Aorta (tissue), 5 donors: Measurements from ENCODE around the gene DHX57. TPM values are rescaled to one million over a fixed set of nuclear protein-coding genes. Genes with fewer than 3 reads are reported as not detected.

ENCODE experiments used
- ATAC-seq: fragments of 200-7000 bp; cut with Tn5 transposase; one replicate; pipeline ENCODE4 v1.9.1; 2022; ENCODE audit warnings: moderate library complexity; ENCODE audit not compliant: low FRiP score
- DNase-seq, 2 donors: peaks; one replicate each; pipeline ENCODE4 v3.0.0-alpha.2; 2020
- H3K27ac ChIP-seq, 2 donors: one replicate each; pipeline ENCODE4 v1.5.1; 2013; ENCODE audit warnings: low read length in 2 of 2, mild to moderate bottlenecking in 2 of 2, moderate library complexity in 2 of 2, control low read depth in 1 of 2, inconsistent platforms in 1 of 2, low read depth in 1 of 2
- H3K27me3 ChIP-seq, 2 donors: one replicate each; pipeline ENCODE4 v1.6.1; 2013; ENCODE audit warnings: control low read depth in 1 of 2, low read length in 1 of 2, mild to moderate bottlenecking in 1 of 2, moderate library complexity in 1 of 2; ENCODE audit not compliant: insufficient read depth in 2 of 2, control insufficient read depth in 1 of 2
- H3K36me3 ChIP-seq, 2 donors: one replicate each; pipeline ENCODE4 v1.6.1; 2013; ENCODE audit warnings: control low read depth in 1 of 2, low read length in 1 of 2, mild to moderate bottlenecking in 1 of 2; ENCODE audit not compliant: insufficient read depth in 2 of 2, control insufficient read depth in 1 of 2
- H3K4me1 ChIP-seq, 2 donors: one replicate each; pipeline ENCODE4 v1.6.1; 2013; ENCODE audit warnings: low read length in 2 of 2, control low read depth in 1 of 2, mild to moderate bottlenecking in 1 of 2, moderate library complexity in 1 of 2; ENCODE audit not compliant: insufficient read depth in 2 of 2, control insufficient read depth in 1 of 2
- H3K4me3 ChIP-seq, 2 donors: one replicate each; pipeline ENCODE4 v1.5.1; 2013; ENCODE audit warnings: low read length in 2 of 2, control low read depth in 1 of 2, mild to moderate bottlenecking in 1 of 2
- H3K9me3 ChIP-seq: one replicate; pipeline ENCODE4 v1.6.1; 2013; ENCODE audit warnings: mild to moderate bottlenecking, low read length; ENCODE audit not compliant: control insufficient read depth
- WGBS, 2 donors: extraction: QIAGEN DNeasy Blood & Tissue Kit; methylation state at CpG; one replicate each; pipeline ENCODE4 v1.1.7; 2013; 5-methylcytosine and 5-hydroxymethylcytosine counted together
- intact Hi-C, 2 donors: fragments of 100-400 bp; cut with DNase I; formaldehyde crosslinking; loops; one replicate each; pipeline versions ENCODE4 v1.14.2 to v1.15.0; 2022
- long read RNA-seq, 2 donors: library from polyadenylated mRNA; unstranded; transcript quantifications; one replicate each; pipeline ENCODE4 v2.0.0, GENCODE V29; 2020 to 2021
- polyA plus RNA-seq, 2 donors: library from polyadenylated mRNA; stranded (reverse); fragments of 200-250 nt; gene quantifications; one replicate each; pipeline ENCODE4 v1.2.3, GENCODE V29; 2013
- total RNA-seq, 2 donors: library from RNA; stranded (reverse); fragmentation: NEBNext Ultra II Directional; extraction: Animal tissue kit (Norgen Biotek cat#: 25700); gene quantifications; one replicate each; pipeline ENCODE4 v1.2.1, GENCODE V29; 2021
- donor health status: healthy with polysubstance abuse.
- donor health status: Bipolar disorder and iron deficiency.
- donor health status: DM: no; HTN: no; CAD: no.
- donor health status: DM: no; HTN: no; CAD: no.
- donor health status: DM: yes; HTN: yes; CAD: no.

DHX57 gene, protein sequence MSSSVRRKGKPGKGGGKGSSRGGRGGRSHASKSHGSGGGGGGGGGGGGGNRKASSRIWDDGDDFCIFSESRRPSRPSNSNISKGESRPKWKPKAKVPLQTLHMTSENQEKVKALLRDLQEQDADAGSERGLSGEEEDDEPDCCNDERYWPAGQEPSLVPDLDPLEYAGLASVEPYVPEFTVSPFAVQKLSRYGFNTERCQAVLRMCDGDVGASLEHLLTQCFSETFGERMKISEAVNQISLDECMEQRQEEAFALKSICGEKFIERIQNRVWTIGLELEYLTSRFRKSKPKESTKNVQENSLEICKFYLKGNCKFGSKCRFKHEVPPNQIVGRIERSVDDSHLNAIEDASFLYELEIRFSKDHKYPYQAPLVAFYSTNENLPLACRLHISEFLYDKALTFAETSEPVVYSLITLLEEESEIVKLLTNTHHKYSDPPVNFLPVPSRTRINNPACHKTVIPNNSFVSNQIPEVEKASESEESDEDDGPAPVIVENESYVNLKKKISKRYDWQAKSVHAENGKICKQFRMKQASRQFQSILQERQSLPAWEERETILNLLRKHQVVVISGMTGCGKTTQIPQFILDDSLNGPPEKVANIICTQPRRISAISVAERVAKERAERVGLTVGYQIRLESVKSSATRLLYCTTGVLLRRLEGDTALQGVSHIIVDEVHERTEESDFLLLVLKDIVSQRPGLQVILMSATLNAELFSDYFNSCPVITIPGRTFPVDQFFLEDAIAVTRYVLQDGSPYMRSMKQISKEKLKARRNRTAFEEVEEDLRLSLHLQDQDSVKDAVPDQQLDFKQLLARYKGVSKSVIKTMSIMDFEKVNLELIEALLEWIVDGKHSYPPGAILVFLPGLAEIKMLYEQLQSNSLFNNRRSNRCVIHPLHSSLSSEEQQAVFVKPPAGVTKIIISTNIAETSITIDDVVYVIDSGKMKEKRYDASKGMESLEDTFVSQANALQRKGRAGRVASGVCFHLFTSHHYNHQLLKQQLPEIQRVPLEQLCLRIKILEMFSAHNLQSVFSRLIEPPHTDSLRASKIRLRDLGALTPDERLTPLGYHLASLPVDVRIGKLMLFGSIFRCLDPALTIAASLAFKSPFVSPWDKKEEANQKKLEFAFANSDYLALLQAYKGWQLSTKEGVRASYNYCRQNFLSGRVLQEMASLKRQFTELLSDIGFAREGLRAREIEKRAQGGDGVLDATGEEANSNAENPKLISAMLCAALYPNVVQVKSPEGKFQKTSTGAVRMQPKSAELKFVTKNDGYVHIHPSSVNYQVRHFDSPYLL (N-terminal part only)
- total RNA-seq (10 to 100 TPM; 16.4 to 19.6 TPM), polyA plus RNA-seq (10 to 100 TPM in 1 of 2 donors, 1 to 10 TPM in 1; 2.5 to 14.7 TPM)
- long read RNA-seq, donor 1, partial matches to known transcripts: 6 of 8 reads
- long read RNA-seq, donor 1, other reads (novel, unspliced or antisense): 2 of 8 reads
- long read RNA-seq, donor 2, partial matches to known transcripts: 3 of 4 reads
- long read RNA-seq, donor 2, other reads (novel, unspliced or antisense): 1 of 4 reads

DNA sequence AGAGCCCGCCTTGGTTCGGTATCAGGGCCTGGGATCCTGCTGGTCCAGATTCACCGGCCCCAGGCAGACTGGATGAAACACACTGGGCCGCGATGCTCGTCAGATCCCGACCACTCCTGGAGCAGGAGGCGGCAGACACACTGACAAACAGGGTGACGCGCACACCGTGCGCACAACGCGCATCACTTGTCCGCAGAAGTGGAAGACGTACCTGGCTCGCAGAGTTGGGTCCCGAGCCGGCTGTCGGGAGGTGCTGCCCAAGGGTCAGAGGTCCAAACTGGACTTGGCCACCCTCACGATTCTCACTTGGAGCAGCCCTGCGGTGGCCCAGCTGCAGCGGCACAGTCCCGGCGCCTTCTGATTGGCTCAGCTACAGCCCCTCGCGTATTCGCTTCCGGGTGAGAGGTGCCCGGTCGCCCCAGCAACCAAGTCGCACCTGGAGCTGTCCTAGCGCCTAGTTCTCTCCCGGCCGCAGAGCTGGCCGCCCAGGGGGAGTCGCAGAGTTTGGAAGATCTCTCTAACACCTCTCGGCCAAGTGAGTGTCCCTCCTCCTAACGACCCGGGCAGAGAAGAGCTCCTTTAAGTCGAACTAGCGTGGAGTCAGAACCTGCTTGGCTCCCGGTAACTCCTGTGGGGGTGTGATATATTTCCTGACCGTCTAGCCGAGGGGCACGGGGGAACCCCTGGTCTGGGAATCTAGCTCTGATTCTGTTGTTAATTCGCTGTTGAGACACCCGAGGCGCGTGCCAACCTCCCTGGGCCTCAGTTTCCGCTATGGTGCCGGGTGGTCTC is at the start of gene DHX57, which contains the start of gene MORN2:
Gene DHX57 (minus strand): TSS at position 359 of the 792 bp plus-strand sequence. CDS start 7,529 bp downstream, outside the sequence.
Gene MORN2 (plus strand): TSS at position 401 of the 792 bp plus-strand sequence.
- WGBS, 2 donors: 0 to 1% methylated on average over 52 of the region's 52 CpGs
- H3K4me3 ChIP-seq: peak within 1 kb of the TSS; percentile 36 to 86
- ATAC-seq (peak; percentile 98), DNase-seq (peak; percentile 92 to 96)
- H3K9me3 ChIP-seq: no peaks in the 10 kb centered on the region
- peaks cover 2 to 3% of the 10 kb centered on the region in 2 donors for H3K4me1 ChIP-seq
- H3K27me3 ChIP-seq: no peaks in the 10 kb centered on the region
- intact Hi-C loops: no loop called here
- H3K27ac ChIP-seq: no peak within 1 kb of the TSS
- peaks cover 0 to 4% of the 10 kb centered on the region in 2 donors for H3K36me3 ChIP-seq

DNA sequence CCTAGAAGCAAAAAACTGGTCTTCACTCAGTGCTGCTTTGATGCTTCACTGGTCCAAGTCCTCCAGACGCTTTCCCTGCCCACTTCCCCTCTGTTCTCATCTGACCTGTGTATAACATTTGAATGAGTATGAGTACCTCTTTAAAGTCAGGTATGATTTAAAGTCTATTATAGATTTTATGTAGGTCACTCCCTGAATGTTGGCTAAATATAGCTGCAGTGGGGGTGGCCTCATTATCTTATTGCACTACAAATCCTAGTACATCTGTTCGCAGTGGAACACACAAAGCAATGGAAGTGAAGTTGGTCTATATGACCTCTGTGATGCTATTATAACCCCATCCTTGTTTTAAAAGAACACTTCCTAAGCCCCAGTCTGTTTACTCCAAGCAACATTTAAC is 47.2 kb upstream of the DHX57 start:
- intact Hi-C loops: no loop called here
- no peaks in the 10 kb centered on the region for H3K4me1 ChIP-seq
- DNase-seq (no peak), ATAC-seq (no peak)
- no peak overlapping the region for H3K4me3 ChIP-seq
- no peaks in the 10 kb centered on the region for H3K9me3 ChIP-seq
- H3K27ac ChIP-seq: no peak overlapping the region
- no peaks in the 10 kb centered on the region for H3K36me3 ChIP-seq
- H3K27me3 ChIP-seq: no peaks in the 10 kb centered on the region
- WGBS, 2 donors: 90 to 95% methylated on average over 2 of the region's 2 CpGs

DNA sequence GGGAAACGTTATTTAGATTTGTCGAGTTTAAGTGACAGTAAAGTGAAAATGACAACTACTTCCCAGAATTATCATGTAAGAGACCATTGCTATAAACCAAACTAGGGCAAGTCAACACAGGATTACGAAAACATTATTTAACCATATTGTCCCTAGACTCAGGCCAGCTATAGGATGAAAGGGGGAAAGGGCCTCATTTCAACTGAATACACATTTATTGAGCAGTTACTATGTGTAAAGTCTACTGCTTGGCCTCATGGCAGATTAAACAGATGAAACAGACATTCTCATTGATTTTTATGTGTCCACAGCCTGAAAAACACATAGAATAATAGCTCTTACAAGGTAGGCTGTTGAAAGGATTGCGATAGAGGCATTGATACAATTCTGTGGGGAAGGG is 46.7 kb upstream of the DHX57 start:
- Histone ChIP-seq H3K4me3 (no peak overlapping the region), H3K36me3 (no peaks in the 10 kb centered on the region), H3K27me3 (no peaks in the 10 kb centered on the region), H3K27ac (no peak overlapping the region), H3K4me1 (no peaks in the 10 kb centered on the region), H3K9me3 (no peaks in the 10 kb centered on the region)
- DNase-seq: no peak
- intact Hi-C loops: no loop called here
- WGBS, 2 donors: 92 to 93% methylated on average over 4 of the region's 4 CpGs
- no peak for ATAC-seq

DNA sequence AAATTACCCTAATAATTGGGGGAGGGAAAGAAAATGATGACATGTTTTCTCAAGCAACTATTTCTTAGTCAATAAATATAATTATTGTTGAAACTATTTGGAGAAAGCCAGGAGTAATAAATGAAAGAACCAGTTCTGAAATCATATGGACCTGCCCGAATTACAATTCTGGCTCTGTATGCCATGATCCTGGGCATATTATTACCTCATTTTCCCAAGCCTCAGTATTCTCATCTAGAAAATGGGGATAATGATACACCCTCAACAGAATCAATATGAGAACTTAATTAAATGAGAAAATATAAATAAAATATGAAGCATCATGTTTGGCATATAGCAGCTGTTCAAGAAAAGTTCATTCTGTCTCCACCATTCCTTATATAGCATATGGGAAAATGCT is 36.9 kb upstream of the DHX57 start:
- H3K36me3 ChIP-seq: no peaks in the 10 kb centered on the region
- H3K27me3 ChIP-seq: no peaks in the 10 kb centered on the region
- H3K27ac ChIP-seq: no peak overlapping the region
- intact Hi-C loops: no loop called here
- no peaks in the 10 kb centered on the region for H3K4me1 ChIP-seq
- no peak for ATAC-seq
- DNase-seq: no peak
- 79 to 94% methylated on average over 1 of the region's 1 CpG for WGBS, 2 donors
- H3K4me3 ChIP-seq: no peak overlapping the region
- no peaks in the 10 kb centered on the region for H3K9me3 ChIP-seq

DNA sequence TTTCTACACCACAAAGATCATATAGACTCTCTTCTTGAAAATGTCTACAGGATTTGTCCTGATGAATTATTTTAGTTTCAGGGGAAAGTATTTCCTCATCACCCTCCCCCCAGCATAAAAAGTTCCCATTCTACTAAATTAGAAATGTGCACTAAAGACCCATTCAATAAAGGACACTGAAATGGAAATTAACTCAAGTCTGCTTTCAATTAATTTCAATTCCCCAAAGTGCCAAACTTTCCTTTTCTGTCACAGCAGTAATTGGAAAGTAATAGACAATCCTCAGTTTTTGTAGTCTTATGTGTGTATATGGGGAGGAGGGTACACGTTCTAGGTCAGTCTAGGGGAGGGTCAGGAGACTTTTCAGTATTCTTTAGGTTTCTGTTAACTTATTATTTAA is 35.5 kb upstream of the DHX57 start:
- Histone ChIP-seq H3K27ac (no peak overlapping the region), H3K9me3 (no peaks in the 10 kb centered on the region), H3K36me3 (no peaks in the 10 kb centered on the region), H3K27me3 (no peaks in the 10 kb centered on the region), H3K4me3 (no peak overlapping the region), H3K4me1 (no peaks in the 10 kb centered on the region)
- 85 to 91% methylated on average over 1 of the region's 1 CpG for WGBS, 2 donors
- ATAC-seq (no peak), DNase-seq (no peak)
- intact Hi-C loops: no loop called here

DNA sequence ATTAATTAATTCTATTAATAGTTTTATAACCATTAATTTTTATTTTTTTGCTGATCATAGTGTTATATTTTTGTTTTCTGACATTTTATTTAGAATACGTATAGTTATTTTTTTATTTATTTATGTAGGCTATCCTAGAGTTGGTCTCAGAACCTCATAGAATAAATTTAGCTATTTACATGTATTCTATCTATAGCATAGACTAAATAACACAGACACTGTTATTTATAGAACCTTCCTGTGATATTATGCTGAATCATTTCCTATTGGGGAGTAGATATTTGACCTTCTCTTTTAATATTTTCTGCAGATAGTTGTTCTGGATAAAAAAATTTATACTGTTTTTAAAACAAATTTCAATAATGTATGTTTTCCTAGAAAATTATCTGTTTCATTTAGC is 34.1 kb upstream of the DHX57 start:
- no peaks in the 10 kb centered on the region for H3K36me3 ChIP-seq
- no peaks in the 10 kb centered on the region for H3K27me3 ChIP-seq
- H3K4me3 ChIP-seq: no peak overlapping the region
- no peaks in the 10 kb centered on the region for H3K4me1 ChIP-seq
- intact Hi-C loops: no loop called here
- no peak for ATAC-seq
- 94 to 97% methylated on average over 1 of the region's 1 CpG for WGBS, 2 donors
- H3K27ac ChIP-seq: no peak overlapping the region
- H3K9me3 ChIP-seq: no peaks in the 10 kb centered on the region
- DNase-seq: no peak

DNA sequence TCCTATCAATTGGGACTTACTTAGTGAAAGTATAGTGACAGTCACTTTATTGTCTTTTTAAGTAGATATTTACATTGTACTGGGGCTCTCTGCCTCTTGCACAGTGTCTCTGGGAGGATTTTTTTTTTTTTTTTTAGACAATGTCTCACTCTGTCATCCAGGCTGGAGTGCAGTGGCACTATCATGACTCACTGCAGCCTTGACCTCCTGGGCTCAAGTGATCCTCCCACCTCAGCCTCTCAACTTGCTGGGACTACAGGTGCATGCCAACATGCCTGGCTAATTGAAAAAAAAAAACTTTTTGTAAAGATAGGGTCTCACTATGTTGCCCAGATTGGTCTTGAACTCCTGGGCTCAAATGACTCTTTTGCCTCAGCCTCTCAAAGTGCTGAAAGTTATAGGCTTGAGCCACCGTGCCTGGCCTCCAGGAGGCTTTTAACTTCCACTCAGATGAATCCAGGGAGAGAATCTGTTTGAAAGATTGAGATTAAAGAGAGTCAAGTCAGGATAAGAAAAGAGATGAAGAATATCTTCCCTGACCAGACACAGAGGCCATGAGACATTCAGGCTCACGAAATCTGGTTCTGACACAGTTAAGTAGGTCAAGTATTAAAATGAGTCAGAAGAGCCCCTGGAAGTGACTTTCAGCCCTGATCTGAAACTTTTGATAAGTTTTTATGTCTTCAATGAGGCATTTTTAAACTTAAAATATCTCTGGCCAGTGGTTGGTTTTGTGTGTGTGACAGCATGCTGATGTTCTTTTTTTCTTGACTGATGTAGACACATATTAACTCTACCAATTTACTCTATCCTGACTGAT is 32.2 kb upstream of the DHX57 start:
- WGBS, 2 donors: 84% methylated on average over 2 of the region's 2 CpGs
- ATAC-seq (no peak), DNase-seq (no peak)
- H3K36me3 ChIP-seq: no peaks in the 10 kb centered on the region
- H3K4me3 ChIP-seq: no peak overlapping the region
- intact Hi-C loops: no loop called here
- H3K4me1 ChIP-seq: no peaks in the 10 kb centered on the region
- no peaks in the 10 kb centered on the region for H3K27me3 ChIP-seq
- no peaks in the 10 kb centered on the region for H3K9me3 ChIP-seq
- no peak overlapping the region for H3K27ac ChIP-seq
